Measurements from ENCODE around the gene TTC7B. TPM values are rescaled to one million over a fixed set of nuclear protein-coding genes. Genes with fewer than 3 reads are reported as not detected.

Gene TTC7B
- total RNA-seq, 4 donors from 2014 or later, result 8.4 to 11.2 (median 9.2) TPM

DNA sequence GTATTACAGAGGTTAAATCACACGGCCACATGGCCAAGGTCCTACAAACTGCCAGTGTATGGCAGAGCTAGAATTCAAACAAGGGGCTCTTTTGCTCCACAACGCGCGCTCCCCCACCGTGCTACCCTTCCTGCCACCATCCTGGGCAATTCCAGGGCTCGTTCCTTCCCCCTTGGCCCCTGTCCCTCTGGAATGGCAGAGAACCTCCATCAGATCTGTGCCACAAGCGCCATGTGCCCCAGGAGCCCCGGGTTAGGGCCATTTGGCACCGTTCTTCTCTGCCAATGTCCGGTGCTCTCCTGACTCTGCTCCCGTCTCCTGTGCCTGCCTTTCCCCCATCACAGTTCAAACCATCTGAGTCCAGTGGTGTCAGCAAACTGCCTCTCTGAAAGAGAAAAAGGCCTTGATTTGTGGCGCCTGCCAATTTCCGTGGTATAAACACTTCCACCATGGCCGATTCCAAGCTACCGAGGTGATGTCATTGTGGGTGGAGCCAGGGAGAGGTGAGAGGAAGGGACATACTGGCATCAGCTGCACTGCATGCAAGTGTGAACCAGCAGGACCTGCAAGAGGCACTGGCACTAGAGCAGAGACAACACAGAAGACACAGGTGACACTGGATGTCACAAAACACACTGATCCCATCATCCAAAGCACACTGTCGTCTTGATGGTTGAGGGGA is 256.3 kb downstream of the TTC7B start:
- H3K9me3 ChIP-seq, result no peaks in the 10 kb centered on the region
- H3K36me3 ChIP-seq, result no peaks in the 10 kb centered on the region
- no peaks in the 10 kb centered on the region for H3K27me3 ChIP-seq
- peaks cover 0 to 10% (median 9%) of the 10 kb centered on the region in 4 donors for H3K4me1 ChIP-seq
- intact Hi-C loops (cut with DNase I; ENCODE audit: low total_unique reads), result loop anchor here (10.0 kb wide), 1 partner anchor 115 kb away; no protein-coding TSS in a partner anchor
- H3K4me3 ChIP-seq, result no peak overlapping the region
- in situ Hi-C loops (cut with MboI; ENCODE audit: low pct_ligation_motif_present in 1 of 4, low pct_unique_long_range_greater_than_20kb in 1 of 4, low sequenced_read_pairs in 3 of 4), result no loop called here
- DNase-seq, result no peak
- no peak for TF ChIP-seq EP300 (IDR thresholded peaks at IDR 0.05; ENCODE audit: low read depth)
- TF ChIP-seq POLR2AphosphoS5 (IDR thresholded peaks at IDR 0.05), result no peak
- no peak for TF ChIP-seq POLR2A (IDR thresholded peaks at IDR 0.05)
- TF ChIP-seq, protein P1, sequence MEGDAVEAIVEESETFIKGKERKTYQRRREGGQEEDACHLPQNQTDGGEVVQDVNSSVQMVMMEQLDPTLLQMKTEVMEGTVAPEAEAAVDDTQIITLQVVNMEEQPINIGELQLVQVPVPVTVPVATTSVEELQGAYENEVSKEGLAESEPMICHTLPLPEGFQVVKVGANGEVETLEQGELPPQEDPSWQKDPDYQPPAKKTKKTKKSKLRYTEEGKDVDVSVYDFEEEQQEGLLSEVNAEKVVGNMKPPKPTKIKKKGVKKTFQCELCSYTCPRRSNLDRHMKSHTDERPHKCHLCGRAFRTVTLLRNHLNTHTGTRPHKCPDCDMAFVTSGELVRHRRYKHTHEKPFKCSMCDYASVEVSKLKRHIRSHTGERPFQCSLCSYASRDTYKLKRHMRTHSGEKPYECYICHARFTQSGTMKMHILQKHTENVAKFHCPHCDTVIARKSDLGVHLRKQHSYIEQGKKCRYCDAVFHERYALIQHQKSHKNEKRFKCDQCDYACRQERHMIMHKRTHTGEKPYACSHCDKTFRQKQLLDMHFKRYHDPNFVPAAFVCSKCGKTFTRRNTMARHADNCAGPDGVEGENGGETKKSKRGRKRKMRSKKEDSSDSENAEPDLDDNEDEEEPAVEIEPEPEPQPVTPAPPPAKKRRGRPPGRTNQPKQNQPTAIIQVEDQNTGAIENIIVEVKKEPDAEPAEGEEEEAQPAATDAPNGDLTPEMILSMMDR (IDR thresholded peaks at IDR 0.05), result no peak
- 84 to 100% methylated on average over 1 to 16 of the region's 16 CpGs for WGBS, 2 donors (ENCODE audit: low coverage in 1 of 2)
- no peak overlapping the region for H3K27ac ChIP-seq

DNA sequence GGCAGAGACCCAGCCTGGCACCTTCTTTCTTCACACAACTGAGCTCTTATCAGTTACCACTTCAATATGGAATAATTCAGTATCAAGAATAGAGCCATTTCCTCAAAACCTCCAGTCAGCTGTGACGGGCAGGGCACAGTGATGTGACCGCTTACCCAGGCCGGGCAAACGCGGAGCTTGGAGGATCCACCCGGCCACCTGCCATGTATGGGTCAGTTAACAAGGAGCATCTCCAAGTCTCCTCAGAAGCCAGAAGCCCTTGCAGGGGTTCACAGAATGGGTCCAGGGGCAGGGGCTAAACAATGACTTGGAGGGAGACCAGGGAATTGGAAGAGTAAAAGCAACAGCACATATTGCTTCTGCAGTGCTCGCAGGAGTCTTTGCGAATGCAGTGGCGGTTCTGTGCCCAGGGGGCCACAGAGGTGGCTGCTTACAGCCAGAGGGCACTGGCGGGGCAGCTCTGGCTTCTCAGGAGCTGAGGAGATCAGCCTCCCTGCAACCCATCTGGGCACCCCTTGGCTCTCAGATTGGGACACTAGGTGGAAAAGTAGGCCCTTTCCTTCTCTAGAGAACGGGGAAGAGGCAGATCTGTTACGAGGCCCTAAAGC is 257.1 kb downstream of the TTC7B start:
- no peaks in the 10 kb centered on the region for H3K27me3 ChIP-seq
- in situ Hi-C loops (cut with MboI; ENCODE audit: low pct_ligation_motif_present in 1 of 4, low pct_unique_long_range_greater_than_20kb in 1 of 4, low sequenced_read_pairs in 3 of 4), result no loop called here
- 92% methylated on average over 12 of the region's 12 CpGs; no CpG with 5 or more reads in 1 of the 2 donors for WGBS, 2 donors (ENCODE audit: low coverage in 1 of 2)

GRCh38 chr14:90558041-90558982 is 257.9 kb downstream of the TTC7B start:
- Histone ChIP-seq H3K4me3 (no peak overlapping the region), H3K4me1 (peaks cover 0 to 10% (median 9%) of the 10 kb centered on the region in 4 donors), H3K27me3 (no peaks in the 10 kb centered on the region), H3K27ac (no peak overlapping the region), H3K36me3 (no peaks in the 10 kb centered on the region), H3K9me3 (no peaks in the 10 kb centered on the region)
- no peak for TF ChIP-seq EP300 (IDR thresholded peaks at IDR 0.05; ENCODE audit: low read depth)
- no peak for TF ChIP-seq POLR2AphosphoS5 (IDR thresholded peaks at IDR 0.05)
- TF ChIP-seq, protein P1 (IDR thresholded peaks at IDR 0.05), result no peak
- no peak for TF ChIP-seq POLR2A (IDR thresholded peaks at IDR 0.05)
- intact Hi-C loops (cut with DNase I; ENCODE audit: low total_unique reads) (loop anchor here (10.0 kb wide), 1 partner anchor 116 kb away; no protein-coding TSS in a partner anchor), in situ Hi-C loops (cut with MboI; ENCODE audit: low pct_ligation_motif_present in 1 of 4, low pct_unique_long_range_greater_than_20kb in 1 of 4, low sequenced_read_pairs in 3 of 4) (no loop called here)
- 87% methylated on average over 28 of the region's 30 CpGs; no CpG with 5 or more reads in 1 of the 2 donors for WGBS, 2 donors (ENCODE audit: low coverage in 1 of 2)
- no peak for DNase-seq

More for the DNA sequence above, 257.1 kb downstream of the TTC7B start:
- no peaks in the 10 kb centered on the region for H3K9me3 ChIP-seq
- no peaks in the 10 kb centered on the region for H3K36me3 ChIP-seq
- DNase-seq, result no peak
- intact Hi-C loops (cut with DNase I; ENCODE audit: low total_unique reads), result loop anchor here (10.0 kb wide), 1 partner anchor 116 kb away; no protein-coding TSS in a partner anchor
- H3K4me3 ChIP-seq, result no peak overlapping the region
- no peak overlapping the region for H3K27ac ChIP-seq
- no peak for TF ChIP-seq EP300 (IDR thresholded peaks at IDR 0.05; ENCODE audit: low read depth)
- no peak for TF ChIP-seq POLR2A (IDR thresholded peaks at IDR 0.05)
- TF ChIP-seq, protein P1 (IDR thresholded peaks at IDR 0.05), result no peak
- TF ChIP-seq POLR2AphosphoS5 (IDR thresholded peaks at IDR 0.05), result no peak
- H3K4me1 ChIP-seq, result peaks cover 0 to 10% (median 9%) of the 10 kb centered on the region in 4 donors
